Testis (tissue), 3 donors: Measurements from ENCODE around the gene TIMP2. TPM values are rescaled to one million over a fixed set of nuclear protein-coding genes. Genes with fewer than 3 reads are reported as not detected.

Source experiments
- DNase-seq: peaks from one replicate; pipeline ENCODE4 v3.0.0-alpha.2; 2019
- H3K27ac ChIP-seq, 2 donors: fragments of 200-600 bp; sonication (generic); one replicate each; pipeline ENCODE4 v1.5.1; 2019
- H3K27me3 ChIP-seq: fragments of 200-600 bp; sonication (generic); one replicate; pipeline ENCODE4 v1.5.1; 2019
- H3K36me3 ChIP-seq: fragments of 200-600 bp; sonication (generic); one replicate; pipeline ENCODE4 v1.5.1; 2017; ENCODE audit warnings: low read depth; ENCODE audit errors: missing control alignments
- H3K4me1 ChIP-seq: fragments of 200-600 bp; sonication (generic); one replicate; pipeline ENCODE4 v1.5.1; 2019
- H3K4me3 ChIP-seq, 2 donors: fragments of 200-600 bp; sonication (generic); one replicate each; pipeline ENCODE4 v1.5.1; 2017 to 2019
- H3K9me3 ChIP-seq: fragments of 200-600 bp; sonication (generic); one replicate; pipeline ENCODE4 v1.5.1; 2017
- POLR2A ChIP-seq: fragments of 450-650 bp; IDR thresholded peaks from one replicate; pipeline ENCODE4 v1.6.1; 2017; ENCODE audit warnings: antibody characterized with exemption, mild to moderate bottlenecking, moderate library complexity
- WGBS, 2 donors: methylation state at CpG; one replicate each; pipeline ENCODE4 v1.1.5; 2018; 5-methylcytosine and 5-hydroxymethylcytosine counted together
- intact Hi-C: fragments of 100-400 bp; cut with DNase I; formaldehyde crosslinking; loops from one replicate; pipeline ENCODE4 v1.15.1; 2023; ENCODE audit warnings: low total_unique reads
- polyA plus RNA-seq: library from polyadenylated mRNA; stranded (reverse); fragments of 350-450 nt; fragmentation: Illumina TruSeq; extraction: RNeasy Lipid Tissue Mini Kit (QIAGEN cat#74804); gene quantifications from one replicate; pipeline ENCODE4 v1.2.3, GENCODE V29; 2014; ENCODE audit warnings: low read depth, low replicate concordance; ENCODE audit not compliant: insufficient read depth
- total RNA-seq, 2 donors: library from RNA; depleted of rRNA; stranded (reverse); fragments of >200 nt; gene quantifications; one replicate each; pipeline ENCODE4 v1.2.3, GENCODE V29; 2016
- TF ChIP-seq, protein P1 (sequence below), 3 experiments: fragments of 450-650 bp in 2 of 3; fragments of 200-600 bp in 1 of 3; sonication (generic) in 1 of 3; IDR thresholded peaks; one replicate each; pipeline ENCODE4 v1.5.1; 2016 to 2019; ENCODE audit warnings: antibody characterized with exemption in 3 of 3, mild to moderate bottlenecking in 2 of 3, moderate library complexity in 1 of 3

Gene TIMP2
- total and polyA plus RNA-seq, 3 donors from 2014 or later: 262 to 482 (median 465) TPM

DNA sequence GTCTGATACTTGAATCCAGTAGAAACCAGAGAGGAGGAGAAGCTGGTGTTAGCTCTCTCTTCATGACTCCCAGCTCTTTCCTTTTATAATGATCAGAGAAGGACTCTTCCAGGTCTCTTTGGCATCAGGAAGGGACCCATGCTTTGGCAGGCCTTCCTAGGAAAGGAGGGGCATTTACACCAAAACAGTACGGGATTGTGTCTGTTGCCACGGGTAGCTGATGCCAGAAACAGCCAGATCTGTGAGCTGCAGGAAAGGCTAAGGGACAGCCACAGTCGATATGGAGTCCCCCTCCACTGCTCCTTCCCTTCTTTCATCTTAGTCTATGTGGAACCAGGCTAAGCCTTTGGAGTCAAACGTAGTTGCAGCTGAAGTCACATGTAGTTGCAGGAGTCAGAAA, 31.5 kb downstream of the TIMP2 start:
- no peaks in the 10 kb centered on the region for H3K27me3 ChIP-seq
- H3K9me3 ChIP-seq: no peaks in the 10 kb centered on the region
- no peak overlapping the region for H3K27ac ChIP-seq
- peaks cover 75% of the 10 kb centered on the region for H3K4me1 ChIP-seq
- DNase-seq: no peak
- WGBS, 2 donors: 12 to 20% methylated on average over 4 of the region's 4 CpGs
- intact Hi-C loops: no loop called here
- no peak for TF ChIP-seq POLR2A
- TF ChIP-seq, protein P1, sequence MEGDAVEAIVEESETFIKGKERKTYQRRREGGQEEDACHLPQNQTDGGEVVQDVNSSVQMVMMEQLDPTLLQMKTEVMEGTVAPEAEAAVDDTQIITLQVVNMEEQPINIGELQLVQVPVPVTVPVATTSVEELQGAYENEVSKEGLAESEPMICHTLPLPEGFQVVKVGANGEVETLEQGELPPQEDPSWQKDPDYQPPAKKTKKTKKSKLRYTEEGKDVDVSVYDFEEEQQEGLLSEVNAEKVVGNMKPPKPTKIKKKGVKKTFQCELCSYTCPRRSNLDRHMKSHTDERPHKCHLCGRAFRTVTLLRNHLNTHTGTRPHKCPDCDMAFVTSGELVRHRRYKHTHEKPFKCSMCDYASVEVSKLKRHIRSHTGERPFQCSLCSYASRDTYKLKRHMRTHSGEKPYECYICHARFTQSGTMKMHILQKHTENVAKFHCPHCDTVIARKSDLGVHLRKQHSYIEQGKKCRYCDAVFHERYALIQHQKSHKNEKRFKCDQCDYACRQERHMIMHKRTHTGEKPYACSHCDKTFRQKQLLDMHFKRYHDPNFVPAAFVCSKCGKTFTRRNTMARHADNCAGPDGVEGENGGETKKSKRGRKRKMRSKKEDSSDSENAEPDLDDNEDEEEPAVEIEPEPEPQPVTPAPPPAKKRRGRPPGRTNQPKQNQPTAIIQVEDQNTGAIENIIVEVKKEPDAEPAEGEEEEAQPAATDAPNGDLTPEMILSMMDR (IDR thresholded peaks at IDR 0.05): no peak
- H3K4me3 ChIP-seq: no peak overlapping the region
- no peaks in the 10 kb centered on the region for H3K36me3 ChIP-seq

- intact Hi-C loops: no loop called here
- no peak overlapping the region for H3K4me3 ChIP-seq
- H3K36me3 ChIP-seq: no peaks in the 10 kb centered on the region
- peaks cover 69% of the 10 kb centered on the region for H3K4me1 ChIP-seq
- no peaks in the 10 kb centered on the region for H3K27me3 ChIP-seq
- no peak for DNase-seq
- 49 to 51% methylated on average over 6 of the region's 6 CpGs for WGBS, 2 donors
- TF ChIP-seq, protein P1 (IDR thresholded peaks at IDR 0.05): no peak
- TF ChIP-seq POLR2A: no peak
- peak overlapping the region in 1 of 2 donors; percentile 9 for H3K27ac ChIP-seq
- no peaks in the 10 kb centered on the region for H3K9me3 ChIP-seq
These were observed 32.2 kb downstream of the TIMP2 start for GRCh38 chr17:78892936-78893379.

DNA sequence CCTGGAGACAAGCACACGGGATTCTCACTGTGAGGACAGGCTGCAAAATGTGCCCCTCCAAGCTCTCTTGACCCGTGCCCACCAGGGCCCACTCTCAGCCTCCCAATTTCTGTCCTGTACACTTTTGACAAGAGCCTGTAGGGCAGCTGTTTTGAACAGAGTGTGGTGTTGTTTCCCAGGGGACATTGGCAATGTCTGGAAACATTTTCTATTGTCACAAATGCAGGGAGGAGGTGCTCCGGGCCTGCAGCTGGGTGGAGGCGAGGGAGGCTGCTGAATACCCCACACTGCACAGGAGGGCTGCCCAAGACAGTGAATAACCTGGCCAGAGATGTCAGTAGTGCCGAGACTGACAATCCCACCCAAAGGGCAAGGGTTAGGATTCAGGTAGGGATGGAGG, 32.7 kb downstream of the TIMP2 start:
- Histone ChIP-seq H3K27me3 (no peaks in the 10 kb centered on the region), H3K27ac (peak overlapping the region in 1 of 2 donors; percentile 9), H3K4me1 (peaks cover 65% of the 10 kb centered on the region), H3K4me3 (no peak overlapping the region), H3K36me3 (no peaks in the 10 kb centered on the region), H3K9me3 (no peaks in the 10 kb centered on the region)
- intact Hi-C loops: no loop called here
- TF ChIP-seq POLR2A: no peak
- TF ChIP-seq, protein P1 (IDR thresholded peaks at IDR 0.05): no peak
- WGBS, 2 donors: 24 to 55% methylated on average over 5 of the region's 5 CpGs
- DNase-seq: no peak

DNA sequence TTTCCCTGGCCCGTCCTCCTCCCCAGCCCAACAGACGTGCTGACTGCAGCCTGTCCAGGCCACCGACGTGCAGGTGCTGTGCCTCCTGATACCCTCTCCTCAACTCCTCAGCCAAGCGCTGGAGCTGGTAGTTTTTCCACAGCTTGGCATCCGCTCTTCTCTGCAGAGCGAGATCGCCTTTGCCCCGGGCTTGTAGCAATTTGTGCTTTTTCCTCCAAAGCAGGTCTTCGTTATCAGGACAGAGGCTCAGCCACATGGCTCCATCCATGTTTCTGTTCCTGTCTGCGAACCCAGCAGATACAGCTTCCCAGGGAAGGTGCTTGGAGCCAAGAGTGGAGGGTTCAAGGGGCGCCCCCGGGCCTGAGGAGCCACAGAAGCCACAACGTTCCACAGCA, 33.1 kb downstream of the TIMP2 start:
- H3K9me3 ChIP-seq: no peaks in the 10 kb centered on the region
- TF ChIP-seq, protein P1 (IDR thresholded peaks at IDR 0.05): no peak
- TF ChIP-seq POLR2A: no peak
- no peaks in the 10 kb centered on the region for H3K27me3 ChIP-seq
- peaks cover 63% of the 10 kb centered on the region for H3K4me1 ChIP-seq
- H3K27ac ChIP-seq: peak overlapping the region; percentile 9 to 53
- DNase-seq: no peak
- intact Hi-C loops: no loop called here
- H3K4me3 ChIP-seq: no peak overlapping the region
- WGBS, 2 donors: 47 to 48% methylated on average over 13 to 14 of the region's 14 CpGs
- H3K36me3 ChIP-seq: no peaks in the 10 kb centered on the region

GRCh38 chr17:78891406-78892061, 33.7 kb downstream of the TIMP2 start:
- Histone ChIP-seq H3K27me3 (no peaks in the 10 kb centered on the region), H3K27ac (peak overlapping the region; percentile 9 to 53), H3K4me1 (peaks cover 57% of the 10 kb centered on the region), H3K4me3 (no peak overlapping the region), H3K36me3 (no peaks in the 10 kb centered on the region), H3K9me3 (no peaks in the 10 kb centered on the region)
- DNase-seq: no peak
- 46 to 62% methylated on average over 21 of the region's 21 CpGs for WGBS, 2 donors
- TF ChIP-seq POLR2A: no peak
- TF ChIP-seq, protein P1 (IDR thresholded peaks at IDR 0.05): no peak
- intact Hi-C loops: no loop called here
